Psoas muscle (tissue), 8 donors: ENCODE data around the gene ZDHHC12. TPM values are rescaled to one million over a fixed set of nuclear protein-coding genes. Genes with fewer than 3 reads are reported as not detected.

ENCODE experiments used
- ATAC-seq, 4 donors: fragments of 200-7000 bp; cut with Tn5 transposase; one replicate each; pipeline ENCODE4 v1.9.1; 2020; ENCODE audit warnings: moderate library complexity in 3 of 4, mild to moderate bottlenecking in 2 of 4
- DNase-seq, 2 donors: peaks; one replicate each; pipeline ENCODE4 v3.0.0-alpha.2; 2020
- H3K27ac ChIP-seq: fragments of 200-600 bp; one replicate; pipeline ENCODE4 v1.8.0; 2022
- H3K27me3 ChIP-seq, 3 donors: fragments of 200-600 bp in 1 of 3; one replicate each; pipeline versions ENCODE4 v1.6.1 to v1.8.0; 2013 to 2022; ENCODE audit warnings: low read length in 2 of 3, mild to moderate bottlenecking in 2 of 3, moderate library complexity in 1 of 3; ENCODE audit not compliant: insufficient read depth in 3 of 3
- H3K36me3 ChIP-seq, 2 donors: fragments of 200-600 bp in 1 of 2; one replicate each; pipeline versions ENCODE4 v1.6.1 to v1.8.0; 2013 to 2022; ENCODE audit warnings: low read depth in 1 of 2, mild to moderate bottlenecking in 1 of 2, moderate library complexity in 1 of 2; ENCODE audit not compliant: insufficient read depth in 1 of 2
- H3K4me1 ChIP-seq: fragments of 200-600 bp; one replicate; pipeline ENCODE4 v1.8.0; 2022
- H3K4me3 ChIP-seq: fragments of 200-600 bp; one replicate; pipeline ENCODE4 v1.8.0; 2022; ENCODE audit warnings: mild to moderate bottlenecking
- H3K9me3 ChIP-seq: fragments of 200-600 bp; one replicate; pipeline ENCODE4 v1.8.0; 2022
- CTCF ChIP-seq: fragments of 200-600 bp; IDR thresholded peaks from one replicate; pipeline ENCODE4 v1.8.0; 2022; ENCODE audit warnings: antibody characterized with exemption
- WGBS, 3 donors: extraction: QIAGEN DNeasy Blood & Tissue Kit; methylation state at CpG; one replicate each; pipeline versions ENCODE4 v1.1.6 to v1.1.7; 2013; 5-methylcytosine and 5-hydroxymethylcytosine counted together
- intact Hi-C, 2 donors: fragments of 100-400 bp; cut with DNase I; formaldehyde crosslinking; loops; one replicate each; pipeline versions ENCODE4 v1.11.0 to v1.14.2; 2022
- polyA plus RNA-seq, 3 donors: library from polyadenylated mRNA; stranded (reverse); fragments of 200-250 nt; gene quantifications; one replicate each; pipeline ENCODE4 v1.2.3, GENCODE V29; 2013
- total RNA-seq, 4 donors: library from RNA; stranded (reverse); fragmentation: NEBNext Ultra II Directional in 2 of 4; extraction: Animal tissue kit (Norgen Biotek cat#: 25700) in 2 of 4; gene quantifications; one replicate each; pipeline versions ENCODE4 v1.2.1 to v1.2.4, GENCODE V29; 2021 to 2023
- donor health status: healthy with polysubstance abuse.
- donor health status: DM: no; HTN: no; CAD: no; lungs with moderate emphysema.
- donor health status: Bipolar disorder and iron deficiency.
- donor health status: healthy.
- donor health status: DM: yes; HTN: yes; CAD: no.
- donor health status: DM: no; HTN: no; CAD: no.
- donor health status: DM: no; HTN: no; CAD: no.
- donor health status: DM: yes; HTN: yes; CAD: no.

The ZDHHC12 gene
- total and polyA plus RNA-seq, 7 donors = 4.5 to 18.5 (median 7.2) TPM

- no peak for TF ChIP-seq CTCF
- Histone ChIP-seq H3K4me3 (peak within 1 kb of the TSS; percentile 90), H3K36me3 (peaks cover 0 to 29% of the 10 kb centered on the region in 2 donors), H3K9me3 (no peaks in the 10 kb centered on the region), H3K27ac (peak within 1 kb of the TSS; percentile 93), H3K27me3 (no peaks in the 10 kb centered on the region), H3K4me1 (peaks cover 11% of the 10 kb centered on the region)
- DNase-seq = peak; percentile 97 to 98
- peak; percentile 96 to 97 (median 96) for ATAC-seq
- intact Hi-C loops = no loop called here
- 3 to 5% (median 3%) methylated on average over 37 to 91 of the region's 93 CpGs for WGBS, 3 donors
Measured at GRCh38 chr9:128688501-128689292, 35.2 kb downstream of the ZDHHC12 start, which contains the start of gene SET. Gene SET (plus strand): TSS chr9:128689222. CDS start chr9:128689583, 361 bp downstream.

DNA sequence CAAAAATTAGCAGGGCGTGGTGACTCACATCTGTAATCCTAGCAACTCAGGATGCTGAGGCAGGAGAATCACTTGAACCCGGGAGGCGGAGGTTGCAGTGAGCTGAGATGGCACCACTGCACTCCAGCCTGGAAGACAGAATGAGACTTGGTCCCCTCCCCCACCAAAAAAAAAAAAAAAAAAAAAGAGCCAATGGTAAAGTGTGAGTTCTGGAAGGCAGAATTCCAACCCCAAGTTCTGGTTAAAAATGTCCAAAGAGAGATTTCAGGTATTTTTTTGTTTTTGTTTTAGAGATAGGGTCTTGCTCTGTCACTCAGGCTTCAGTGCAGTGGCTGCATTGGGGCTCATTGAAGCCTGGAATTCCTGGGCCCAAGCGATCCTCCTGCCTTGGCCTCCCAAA, 36.5 kb downstream of the ZDHHC12 start:
- DNase-seq (no peak), ATAC-seq (no peak)
- peaks cover 11% of the 10 kb centered on the region for H3K4me1 ChIP-seq
- H3K9me3 ChIP-seq = no peaks in the 10 kb centered on the region
- 93 to 99% (median 96%) methylated on average over 4 of the region's 4 CpGs for WGBS, 3 donors
- peaks cover 0 to 16% of the 10 kb centered on the region in 2 donors for H3K36me3 ChIP-seq
- H3K27ac ChIP-seq = no peak overlapping the region
- H3K27me3 ChIP-seq = no peaks in the 10 kb centered on the region
- no peak for TF ChIP-seq CTCF
- H3K4me3 ChIP-seq = no peak overlapping the region
- intact Hi-C loops = no loop called here

- H3K4me3 ChIP-seq = no peak overlapping the region
- no peaks in the 10 kb centered on the region for H3K9me3 ChIP-seq
- intact Hi-C loops = no loop called here
- no peak overlapping the region for H3K27ac ChIP-seq
- no peak for TF ChIP-seq CTCF
- ATAC-seq (no peak), DNase-seq (no peak)
- peaks cover 4% of the 10 kb centered on the region for H3K4me1 ChIP-seq
- peaks cover 0 to under 1% of the 10 kb centered on the region in 2 donors for H3K36me3 ChIP-seq
- 79 to 83% (median 81%) methylated on average over 16 to 17 of the region's 17 CpGs for WGBS, 3 donors
- H3K27me3 ChIP-seq = no peaks in the 10 kb centered on the region
Measured at GRCh38 chr9:128685636-128686489, 38.1 kb downstream of the ZDHHC12 start.

DNA sequence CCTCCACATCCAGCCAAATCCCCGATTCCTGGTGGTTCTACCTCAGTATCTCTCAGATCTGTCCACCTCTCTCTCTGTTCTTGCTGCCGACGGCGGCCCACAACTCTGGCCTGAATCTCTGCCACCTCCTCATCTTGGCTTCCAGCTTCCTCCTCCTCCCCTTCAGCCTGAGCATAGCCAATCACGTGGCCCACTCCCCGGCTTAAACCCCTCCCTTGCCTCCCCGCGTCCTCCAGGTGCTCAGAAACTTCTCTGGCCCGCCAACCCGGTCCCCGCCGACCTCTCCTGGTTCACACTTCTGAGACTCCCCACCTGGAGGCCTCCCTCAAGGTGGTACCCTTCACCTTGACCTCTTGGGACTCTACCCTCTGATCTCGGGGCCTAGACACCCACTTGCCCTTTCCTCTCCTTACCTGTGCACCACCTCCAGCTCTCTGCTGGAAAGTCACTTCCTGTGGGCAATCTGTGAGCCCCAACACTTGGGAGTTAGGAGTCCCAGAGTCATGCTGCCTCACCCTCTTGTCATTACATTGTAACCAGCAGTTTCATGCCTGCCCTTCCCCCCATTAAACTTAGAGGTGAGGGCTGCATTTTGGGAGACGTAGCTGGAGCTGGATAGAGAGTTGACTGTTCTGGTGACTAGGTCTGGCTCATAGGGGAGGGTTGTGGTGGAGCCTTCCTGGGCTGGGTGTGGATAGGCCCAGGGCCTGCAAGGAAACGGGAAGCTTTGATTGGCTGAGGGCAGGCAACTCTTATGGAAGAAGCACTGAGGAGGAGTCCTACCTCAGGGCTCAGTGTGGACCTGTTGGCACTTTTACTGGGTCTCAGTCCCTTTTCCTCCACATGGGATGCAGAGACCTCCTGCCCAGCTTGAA, 39.4 kb downstream of the ZDHHC12 start:
- H3K27ac ChIP-seq = peak overlapping the region; percentile 10
- no peak for ATAC-seq
- no peak for TF ChIP-seq CTCF

More for the DNA sequence above, 39.4 kb downstream of the ZDHHC12 start:
- Histone ChIP-seq H3K4me1 (no peaks in the 10 kb centered on the region), H3K36me3 (no peaks in the 10 kb centered on the region), H3K4me3 (peak overlapping the region; percentile 62), H3K9me3 (no peaks in the 10 kb centered on the region), H3K27me3 (no peaks in the 10 kb centered on the region)
- intact Hi-C loops = no loop called here
- WGBS, 3 donors = 33 to 43% (median 42%) methylated on average over 15 of the region's 15 CpGs
- peak; percentile 47 to 69 for DNase-seq
